ENCODE results near the gene NCOA6. TPM values are rescaled to one million over a fixed set of nuclear protein-coding genes. Genes with fewer than 3 reads are reported as not detected.

NCOA6 gene
- total RNA-seq, 2 experiments from 2014 or later = 14.6 to 16.3 TPM

DNA sequence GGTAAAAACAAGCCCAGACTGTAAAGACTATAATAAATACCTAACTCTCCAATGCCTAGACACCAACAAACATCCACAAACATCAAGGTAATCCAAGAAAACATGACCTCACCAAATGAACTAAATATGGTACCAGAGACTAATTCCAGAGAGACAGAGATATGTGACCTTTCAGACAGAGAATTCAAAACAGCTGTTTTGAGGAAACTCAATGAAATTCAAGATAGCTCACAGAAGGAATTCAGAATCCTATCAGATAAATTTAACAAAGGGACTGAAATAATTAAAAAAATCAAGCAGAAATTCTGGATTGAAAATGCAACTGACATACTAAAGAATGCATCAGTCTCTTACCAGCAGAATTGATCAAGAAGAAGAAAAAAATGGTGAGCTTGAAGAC, 26.6 kb downstream of the NCOA6 start:
- H3K4me1 ChIP-seq (ENCODE audit: insufficient read depth, low read length) = no peaks in the 10 kb centered on the region
- H3K27me3 Mint-ChIP-seq = no peaks in the 10 kb centered on the region
- ATAC-seq (ENCODE audit: poor library complexity) = no peak
- no peaks in the 10 kb centered on the region for H3K27me3 ChIP-seq (ENCODE audit: control insufficient read depth in 1 of 2, insufficient read depth in 2 of 2, low read length in 2 of 2)
- peaks cover 0 to 4% of the 10 kb centered on the region in 2 experiments for H3K9me3 ChIP-seq (ENCODE audit: control insufficient read depth in 1 of 2, insufficient read depth in 1 of 2, low read length in 2 of 2)
- CTCF ChIA-PET = no interaction called here
- H3K36me3 Mint-ChIP-seq (ENCODE audit: low read depth) = peaks cover 11% of the 10 kb centered on the region
- DNase-seq = no peak
- H3K9me3 Mint-ChIP-seq = no peaks in the 10 kb centered on the region
- no peak overlapping the region for H3K27ac Mint-ChIP-seq
- peaks cover 5% of the 10 kb centered on the region for H3K36me3 ChIP-seq (ENCODE audit: insufficient read depth, low read length)
- no peak overlapping the region for H3K4me3 ChIP-seq (ENCODE audit: low read length)
- H3K4me1 Mint-ChIP-seq (ENCODE audit: low read depth) = peaks cover 58% of the 10 kb centered on the region
- intact Hi-C loops (cut with DNase I, micrococcal nuclease) = no loop called here
- TF ChIP-seq CTCF (IDR thresholded peaks at IDR 0.05) = no peak
- H3K4me3 Mint-ChIP-seq = no peak overlapping the region
- POLR2A ChIA-PET = no interaction called here
- no peak overlapping the region for H3K27ac ChIP-seq (ENCODE audit: low read depth in 1 of 2, low read length in 2 of 2)

DNA sequence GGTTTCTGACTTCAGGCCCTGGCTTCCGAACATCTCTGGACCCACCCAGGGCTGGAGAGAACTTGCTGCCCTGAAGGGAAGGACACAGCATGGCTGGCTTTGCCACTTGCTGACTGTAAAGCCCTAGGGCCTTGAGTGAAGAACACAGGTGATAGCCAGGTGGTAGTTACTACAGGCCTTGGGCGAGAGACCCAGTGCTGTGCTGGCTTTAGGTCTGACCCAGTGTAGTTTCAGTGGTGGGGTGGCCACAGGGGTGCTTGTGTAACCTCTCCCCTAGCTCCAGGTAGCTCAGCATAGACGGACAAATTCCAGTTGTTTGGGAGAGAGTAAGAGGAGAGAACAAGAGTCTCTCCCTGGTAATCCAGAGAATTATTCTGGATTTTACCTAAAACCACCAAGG, 27.1 kb downstream of the NCOA6 start:
- Mint-ChIP-seq H3K27ac (no peak overlapping the region), H3K9me3 (no peaks in the 10 kb centered on the region), H3K27me3 (no peaks in the 10 kb centered on the region), H3K36me3 (ENCODE audit: low read depth) (peaks cover 11% of the 10 kb centered on the region), H3K4me3 (no peak overlapping the region), H3K4me1 (ENCODE audit: low read depth) (peaks cover 61% of the 10 kb centered on the region)
- ChIA-PET POLR2A (no interaction called here), CTCF (no interaction called here)
- DNase-seq (no peak), ATAC-seq (ENCODE audit: poor library complexity) (no peak)
- H3K4me3 ChIP-seq (ENCODE audit: low read length) = no peak overlapping the region
- TF ChIP-seq CTCF (IDR thresholded peaks at IDR 0.05) = no peak
- H3K27me3 ChIP-seq (ENCODE audit: control insufficient read depth in 1 of 2, insufficient read depth in 2 of 2, low read length in 2 of 2) = no peaks in the 10 kb centered on the region
- no peaks in the 10 kb centered on the region for H3K4me1 ChIP-seq (ENCODE audit: insufficient read depth, low read length)
- peaks cover 0 to 4% of the 10 kb centered on the region in 2 experiments for H3K9me3 ChIP-seq (ENCODE audit: control insufficient read depth in 1 of 2, insufficient read depth in 1 of 2, low read length in 2 of 2)
- H3K27ac ChIP-seq (ENCODE audit: low read depth in 1 of 2, low read length in 2 of 2) = no peak overlapping the region
- intact Hi-C loops (cut with DNase I, micrococcal nuclease) = no loop called here
- peaks cover 5% of the 10 kb centered on the region for H3K36me3 ChIP-seq (ENCODE audit: insufficient read depth, low read length)

DNA sequence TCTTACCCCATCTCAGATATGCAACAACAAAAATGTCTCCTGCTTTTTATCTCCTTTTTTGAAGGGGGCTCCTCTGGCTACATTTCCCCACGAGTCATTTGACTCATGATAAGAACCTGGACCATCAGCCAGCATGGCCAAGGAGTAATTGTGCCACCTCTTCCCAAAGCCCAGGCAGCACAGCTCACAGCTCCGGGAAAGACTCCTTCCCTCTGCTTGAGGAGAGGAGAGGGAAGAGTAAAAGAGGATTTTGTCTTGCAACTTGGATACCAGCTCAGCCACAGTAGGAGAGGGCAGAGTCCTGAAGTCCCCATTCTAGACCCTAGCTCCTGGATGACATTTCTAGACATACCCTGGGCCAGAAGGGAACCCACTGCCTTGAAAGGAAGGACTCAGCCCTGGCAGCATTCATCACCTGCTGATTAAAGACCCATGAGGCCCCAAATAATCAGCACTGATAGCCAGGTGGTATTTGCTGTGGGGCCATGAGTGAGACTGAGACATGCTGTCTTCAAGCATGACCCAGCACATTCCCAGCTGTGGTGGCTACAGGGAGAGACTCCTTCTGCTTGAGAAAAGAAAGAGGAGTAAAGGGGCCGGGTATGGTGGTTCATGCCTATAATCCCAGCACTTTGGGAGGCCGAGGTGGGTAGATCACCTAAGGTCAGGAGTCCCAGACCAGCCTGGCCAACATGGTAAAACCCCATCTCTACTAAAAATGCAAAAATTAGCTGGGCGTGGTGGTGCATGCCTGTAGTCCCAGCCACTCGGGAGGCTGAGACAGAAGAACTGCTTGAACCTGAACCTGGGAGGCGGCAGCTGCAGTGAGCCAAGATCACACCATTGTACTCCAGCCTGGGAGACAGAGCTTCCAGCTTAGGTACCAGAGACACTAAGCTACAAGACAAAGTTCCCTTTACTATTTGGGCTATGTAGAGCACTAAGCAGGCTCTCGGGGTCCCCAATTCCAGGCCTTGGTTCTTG, 28.1 kb downstream of the NCOA6 start:
- DNase-seq (no peak), ATAC-seq (ENCODE audit: poor library complexity) (no peak)
- peaks cover 0 to 4% of the 10 kb centered on the region in 2 experiments for H3K9me3 ChIP-seq (ENCODE audit: control insufficient read depth in 1 of 2, insufficient read depth in 1 of 2, low read length in 2 of 2)
- H3K27ac ChIP-seq (ENCODE audit: low read depth in 1 of 2, low read length in 2 of 2) = no peak overlapping the region
- peaks cover 61% of the 10 kb centered on the region for H3K4me1 Mint-ChIP-seq (ENCODE audit: low read depth)
- peaks cover 11% of the 10 kb centered on the region for H3K36me3 Mint-ChIP-seq (ENCODE audit: low read depth)
- no peak overlapping the region for H3K4me3 ChIP-seq (ENCODE audit: low read length)
- no peaks in the 10 kb centered on the region for H3K4me1 ChIP-seq (ENCODE audit: insufficient read depth, low read length)
- peaks cover 7% of the 10 kb centered on the region for H3K36me3 ChIP-seq (ENCODE audit: insufficient read depth, low read length)
- no peaks in the 10 kb centered on the region for H3K27me3 Mint-ChIP-seq
- intact Hi-C loops (cut with DNase I, micrococcal nuclease) = no loop called here
- no peak overlapping the region for H3K27ac Mint-ChIP-seq
- no peaks in the 10 kb centered on the region for H3K9me3 Mint-ChIP-seq
- no peak for TF ChIP-seq CTCF (IDR thresholded peaks at IDR 0.05)
- no peaks in the 10 kb centered on the region for H3K27me3 ChIP-seq (ENCODE audit: control insufficient read depth in 1 of 2, insufficient read depth in 2 of 2, low read length in 2 of 2)
- CTCF ChIA-PET = no interaction called here
- POLR2A ChIA-PET = interaction anchor here (0.6 kb wide), 1 partner anchor 38 kb away, joined by 4 read pairs; no protein-coding TSS in a partner anchor
- no peak overlapping the region for H3K4me3 Mint-ChIP-seq

Measured in CD4-positive, alpha-beta T cell (primary cell).